Stimulated activated CD8-positive, alpha-beta memory T cell treated with anti-CD3 and anti-CD28 coated beads, Interleukin-2, amount 100 ng/mL, for 48 hours (primary cell): ENCODE measurements around the gene ITPRID2.
"Not testable (repeated sequence)": the region's sequence is repeated elsewhere in the genome, so short reads cannot be mapped to it uniquely, and the experiment has no call there.

Experiments used
- DNase-seq, 2 donors: peaks; one replicate each; pipeline ENCODE4 v3.0.0-alpha.2; 2020; ENCODE audit warnings: low read depth in 2 of 2

The ITPRID2 gene

DNA sequence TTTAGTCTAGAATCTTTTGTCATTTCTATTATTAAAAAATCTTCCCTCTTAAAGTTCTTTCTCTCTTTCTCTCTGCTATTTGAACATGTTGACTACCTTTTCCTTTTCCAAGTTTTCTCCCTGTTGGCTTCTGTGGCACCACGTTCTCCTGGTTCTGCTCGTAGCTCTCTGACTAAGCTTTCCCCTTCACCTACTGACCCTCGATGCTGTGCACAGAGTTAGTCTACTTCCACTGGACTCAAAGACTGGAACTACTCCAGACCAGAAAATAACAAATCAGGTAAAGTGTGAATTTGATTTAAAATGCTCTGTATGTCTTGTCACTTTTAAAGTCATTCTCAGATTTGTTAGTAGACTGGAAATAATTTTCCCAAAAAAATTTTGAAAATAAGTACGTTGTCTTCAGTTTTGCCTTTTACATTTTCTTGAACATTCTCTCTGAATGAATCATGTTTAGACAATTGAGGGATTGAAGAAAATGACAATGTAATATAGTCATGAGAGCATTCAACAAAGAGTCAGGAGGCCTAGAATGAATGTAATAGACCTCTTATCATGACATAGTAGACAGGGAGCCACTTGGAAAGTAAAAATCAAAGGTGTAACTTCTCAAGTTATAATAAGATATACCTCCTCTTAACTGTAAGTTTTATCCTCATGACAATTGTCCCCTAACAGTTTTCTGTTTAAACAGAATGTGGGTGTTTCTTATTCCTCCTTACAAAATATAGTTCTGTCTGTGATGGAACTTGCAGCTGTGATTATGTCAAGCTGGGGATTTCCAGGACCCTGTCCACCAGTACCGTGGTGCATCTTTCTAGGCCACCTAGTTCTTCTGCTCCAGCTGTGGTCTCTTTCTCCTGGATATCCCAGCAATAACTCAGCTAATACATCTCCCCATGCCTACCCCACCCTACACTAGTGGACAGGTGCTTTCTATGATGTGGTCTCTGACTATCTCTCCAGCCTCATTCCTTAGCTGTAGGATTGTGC is 25.5 kb downstream of the ITPRID2 start:
- no peak for DNase-seq

GRCh38 chr2:181918188-181918587 is 26.7 kb downstream of the ITPRID2 start:
- no peak for DNase-seq

- no peak for DNase-seq
These were observed 31.6 kb downstream of the ITPRID2 start for GRCh38 chr2:181923121-181923520.

GRCh38 chr2:181924336-181924735 is 32.8 kb downstream of the ITPRID2 start:
- DNase-seq = no peak

DNA sequence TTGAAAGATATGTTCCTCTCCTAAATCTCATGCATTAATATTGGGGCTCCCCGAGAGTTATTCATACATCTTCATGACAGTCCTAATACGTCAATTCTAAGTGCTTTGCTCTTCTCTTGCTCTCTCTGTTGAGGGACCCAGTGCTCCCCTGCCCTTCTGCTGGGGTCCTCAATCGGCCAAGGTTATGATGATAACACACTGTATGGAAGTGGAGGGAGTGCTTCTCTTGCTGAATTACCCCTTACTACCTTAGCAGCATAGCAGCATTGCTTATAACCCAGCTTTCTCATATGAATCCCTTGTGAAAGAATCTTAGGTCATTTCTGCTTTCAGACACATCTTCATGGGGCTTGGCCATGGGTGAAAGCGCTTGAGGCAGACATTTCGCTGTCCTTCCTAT is 43.2 kb downstream of the ITPRID2 start:
- DNase-seq = no peak

- no peak for DNase-seq
These were observed 45.9 kb downstream of the ITPRID2 start for GRCh38 chr2:181937473-181937872.

GRCh38 chr2:181943411-181944124 is 52.0 kb downstream of the ITPRID2 start:
- no peak for DNase-seq

DNA sequence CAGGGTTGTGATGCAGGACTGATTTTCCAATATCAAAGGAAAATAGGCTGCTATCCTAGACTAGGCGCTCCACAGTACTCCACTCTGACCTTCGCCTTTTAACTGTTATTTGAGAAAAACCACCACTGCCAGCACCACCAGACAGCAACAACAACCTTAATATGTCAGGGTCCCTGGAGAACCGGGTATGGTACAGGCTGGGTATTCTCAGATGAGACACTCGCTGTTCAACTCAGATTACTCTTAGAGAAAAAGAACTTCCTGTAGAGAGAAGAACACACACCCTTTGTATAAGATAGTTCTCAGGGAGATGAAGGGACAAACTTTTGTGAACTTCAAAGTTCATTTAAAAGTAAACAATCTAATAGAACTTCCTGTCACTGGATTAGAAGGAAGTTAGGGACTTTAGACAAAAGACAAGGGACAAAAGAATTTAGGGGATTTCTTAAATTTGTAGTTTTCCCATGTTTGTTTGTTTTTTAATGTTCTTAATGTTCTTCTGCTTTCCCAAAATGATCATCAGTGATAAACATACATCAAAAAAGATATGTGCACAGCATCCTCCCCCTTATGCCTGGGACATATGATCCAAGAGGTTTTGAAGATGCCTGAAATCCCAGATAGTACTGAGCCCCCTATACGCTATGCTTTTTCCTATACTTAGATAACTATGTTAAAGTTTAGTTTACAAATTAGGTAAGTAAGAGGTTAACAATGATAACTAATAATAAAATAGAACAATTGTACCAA is 52.8 kb downstream of the ITPRID2 start:
- DNase-seq = no peak

- DNase-seq = no peak
These were observed 53.4 kb downstream of the ITPRID2 start for GRCh38 chr2:181944914-181945291.

GRCh38 chr2:181946444-181947127 is 55.1 kb downstream of the ITPRID2 start:
- DNase-seq = no peak

GRCh38 chr2:181947273-181947672 is 55.7 kb downstream of the ITPRID2 start:
- DNase-seq = no peak

DNA sequence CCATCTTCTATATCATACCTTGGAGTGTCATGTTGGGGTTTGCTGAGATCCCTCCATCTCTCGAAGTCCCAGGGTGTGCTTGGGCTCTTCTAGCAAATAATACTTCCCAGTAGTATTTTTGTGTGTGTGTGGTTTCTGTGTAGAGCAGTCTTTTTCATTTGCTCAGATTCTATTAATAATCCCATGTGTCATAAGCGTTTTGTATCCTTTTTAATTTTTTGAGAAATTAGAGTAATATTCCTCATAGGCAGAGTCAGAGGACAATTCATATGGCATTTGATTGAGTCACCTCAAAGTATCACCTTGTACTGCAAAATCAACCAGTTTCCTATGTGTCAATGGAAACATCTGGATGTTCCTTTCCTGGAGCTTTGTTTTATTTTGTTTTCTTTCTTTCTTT is 56.7 kb downstream of the ITPRID2 start:
- DNase-seq = no peak

GRCh38 chr2:181949047-181949446 is 57.5 kb downstream of the ITPRID2 start:
- DNase-seq = no peak

DNA sequence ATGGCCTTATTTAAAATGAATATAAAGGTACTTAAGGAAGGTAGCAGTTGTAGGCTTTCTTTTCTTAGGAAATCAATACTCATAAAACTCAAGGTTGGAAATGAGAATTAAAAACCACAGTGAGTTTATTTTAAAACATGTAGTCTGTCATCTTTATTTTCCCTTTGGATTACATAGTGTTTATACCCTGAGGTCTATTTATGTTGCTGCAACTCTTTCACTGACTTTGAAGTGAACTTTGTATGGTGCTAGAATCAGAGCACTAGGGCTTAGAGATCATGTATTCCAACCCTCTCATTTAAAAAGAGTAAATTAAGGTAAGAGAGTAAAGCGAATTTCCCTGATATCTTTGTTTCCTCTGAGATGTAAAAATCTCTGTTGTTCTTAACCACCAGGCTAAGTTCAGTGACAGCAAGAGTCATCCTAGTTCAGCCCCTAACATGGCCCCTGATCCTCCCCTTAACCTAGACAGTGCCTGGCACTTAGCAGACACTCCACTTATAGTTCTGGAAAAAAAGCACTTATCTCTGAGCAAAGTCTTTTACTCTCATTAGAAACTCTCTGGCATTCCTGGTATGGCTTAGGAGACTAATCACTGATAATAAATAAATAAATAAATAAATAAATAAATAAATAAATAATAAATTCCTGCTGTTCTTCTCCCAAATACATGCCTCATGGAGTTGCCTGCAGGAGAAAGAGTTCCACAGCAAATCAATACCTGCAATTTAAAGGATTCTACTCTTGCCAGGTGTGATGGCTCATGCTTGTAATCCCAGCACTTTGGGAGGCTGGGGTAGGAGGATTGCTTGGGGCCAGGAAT is 61.1 kb downstream of the ITPRID2 start:
- DNase-seq = no peak

DNA sequence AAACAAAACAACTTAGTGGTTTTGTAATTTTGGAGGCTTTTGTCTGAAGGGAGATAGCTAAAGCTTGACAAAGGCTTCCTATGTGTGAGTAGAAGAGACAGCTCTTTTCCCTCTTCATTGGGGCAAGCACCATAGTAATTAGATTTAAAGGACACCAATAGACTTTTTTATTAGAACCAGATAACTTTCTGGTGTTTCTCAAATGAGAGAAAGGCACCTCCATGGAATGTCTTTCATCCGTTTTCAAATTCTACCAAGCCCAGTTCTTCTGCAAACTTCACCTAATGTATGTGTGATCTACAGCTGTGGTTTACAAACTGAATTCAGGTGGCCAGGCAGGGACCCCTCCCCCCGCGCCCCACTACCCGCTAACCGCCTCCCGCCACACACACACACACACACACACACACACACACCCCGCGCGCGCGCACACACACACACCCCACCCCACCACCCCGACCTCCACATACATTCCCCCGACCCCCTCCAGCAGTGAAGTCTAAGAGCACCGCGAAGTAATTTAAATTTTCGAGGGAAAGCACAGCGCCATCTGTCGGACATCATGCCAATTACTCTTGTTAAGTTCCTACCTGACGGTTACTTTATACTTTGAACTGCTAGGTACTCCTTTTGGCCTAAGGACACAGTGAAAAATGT is 62.5 kb downstream of the ITPRID2 start:
- peak; percentile 16 to 38 for DNase-seq

DNA sequence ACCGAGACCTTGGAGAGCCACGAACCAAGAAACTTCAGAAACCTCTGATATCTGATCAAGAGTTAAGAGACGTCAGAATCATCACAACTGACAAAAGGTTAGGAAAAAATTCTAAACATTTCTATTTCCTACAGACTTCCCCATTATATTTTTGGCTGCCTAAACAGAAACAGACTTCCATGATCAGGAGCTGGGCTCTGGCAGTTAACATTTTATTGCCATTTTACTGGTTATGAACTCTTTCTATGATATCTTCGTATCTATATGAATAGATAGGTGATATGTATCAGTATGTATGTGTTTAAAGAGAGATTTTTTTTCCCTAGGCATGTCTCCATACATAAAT is 63.0 kb downstream of the ITPRID2 start:
- no peak for DNase-seq

DNA sequence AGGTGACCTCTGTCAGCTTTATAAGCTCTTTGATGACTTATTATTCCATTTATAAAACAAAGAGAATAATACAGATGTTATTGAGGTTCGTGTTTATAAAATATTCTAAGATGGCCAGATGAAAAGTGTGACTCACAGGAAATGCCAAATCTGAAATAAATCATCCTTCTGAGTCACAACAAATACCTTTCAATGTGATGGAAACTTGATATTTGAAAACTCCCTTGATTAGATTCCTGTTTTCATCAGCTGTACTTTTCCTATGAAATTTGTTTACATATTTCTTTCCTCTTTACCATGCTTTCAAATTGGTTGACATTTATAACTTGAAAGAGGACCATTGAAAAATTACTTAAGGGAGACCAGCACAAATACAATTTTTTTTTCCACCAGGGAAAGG is 63.5 kb downstream of the ITPRID2 start:
- DNase-seq = no peak

GRCh38 chr2:181955866-181956265 is 64.3 kb downstream of the ITPRID2 start:
- not testable (repeated sequence) for DNase-seq

DNA sequence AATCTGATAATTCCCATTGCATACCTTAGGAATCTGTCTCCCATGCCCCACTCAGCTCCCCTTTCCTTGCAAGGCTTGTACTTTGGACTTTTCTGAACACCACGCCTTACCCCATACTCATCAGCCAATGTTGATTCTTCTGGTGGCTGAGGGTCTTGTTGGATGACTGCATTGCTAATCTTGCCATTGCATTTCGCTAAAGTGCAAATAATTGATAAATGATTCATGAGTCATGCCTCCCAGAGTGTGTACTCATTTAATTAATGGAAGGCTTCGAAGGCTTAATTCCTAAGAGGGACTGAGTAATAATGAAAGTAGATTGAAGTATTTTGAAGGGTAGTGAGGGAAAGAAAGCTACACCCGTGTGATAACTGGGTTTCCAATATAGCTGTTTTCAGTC is 66.1 kb downstream of the ITPRID2 start:
- no peak for DNase-seq

- no peak for DNase-seq
These were observed 67.2 kb downstream of the ITPRID2 start for GRCh38 chr2:181958726-181959125.
